A549 (cell line): ENCODE measurements around the gene DLGAP1. TPM values are rescaled to one million over a fixed set of nuclear protein-coding genes. Genes with fewer than 3 reads are reported as not detected.
"Not testable (repeated sequence)": the region's sequence is repeated elsewhere in the genome, so short reads cannot be mapped to it uniquely, and the experiment has no call there.

Experiments
- ATAC-seq, 2 experiments: fragments of 200-7000 bp in 1 of 2; fragments of >200 bp in 1 of 2; cut with Nextera tagmentation in 1 of 2; cut with Tn5 transposase in 1 of 2; 3 replicates each; pipeline versions ENCODE4 v1.8.0 to v1.9.1; 2018 to 2020; ENCODE audit warnings: mild to moderate bottlenecking in 1 of 2, moderate library complexity in 1 of 2
- CTCF ChIA-PET: fragments of 300-600 bp; sonication (Branson Sonifier 250); formaldehyde crosslinking; extraction: SDS; loops from one replicate; lab custom pipeline; 2021; ENCODE audit warnings: antibody characterized with exemption, inconsistent platforms; lab: Yijun Ruan, JAX
- POLR2A ChIA-PET: fragments of 350-600 bp; formaldehyde crosslinking; extraction: SDS; loops from one replicate; lab custom pipeline; 2021; ENCODE audit warnings: antibody characterized with exemption, inconsistent platforms; lab: Yijun Ruan, JAX
- DNase-seq, 2 experiments: peaks; one replicate each; pipeline versions ENCODE4 v3.0.0 to v3.0.0-alpha.2; 2011 to 2016; ENCODE audit warnings: low read depth in 1 of 2, low spot score in 1 of 2
- FAIRE-seq: peaks from 2 replicates; lab custom pipeline; 2011; peaks lifted over from hg19 to GRCh38; lab: Jason Lieb, UNC
- H3K27ac ChIP-seq, 2 experiments: fragments of >200 bp; sonication (Bioruptor Twin); formaldehyde crosslinking; 3 replicates each; pipeline ENCODE4 v1.5.1; 2016 to 2017
- H3K4me1 ChIP-seq: fragments of >200 bp; sonication (Bioruptor Twin); formaldehyde crosslinking; 3 replicates; pipeline ENCODE4 v1.6.1; 2016
- H3K4me2 ChIP-seq: fragments of >200 bp; sonication (Bioruptor Twin); formaldehyde crosslinking; 3 replicates; pipeline ENCODE4 v1.6.1; 2016
- H3K4me3 ChIP-seq: fragments of >200 bp; sonication (Bioruptor Twin); formaldehyde crosslinking; 3 replicates; pipeline ENCODE4 v1.5.1; 2016
- H3K9me3 ChIP-seq: fragments of >200 bp; sonication (Bioruptor Twin); formaldehyde crosslinking; 3 replicates; pipeline ENCODE4 v1.6.1; 2016
- BHLHE40 ChIP-seq: IDR thresholded peaks from 2 replicates; pipeline ENCODE4 v1.6.1; 2012; ENCODE audit warnings: low read depth, low read length, inconsistent platforms
- CBX8 ChIP-seq: fragments of 200-600 bp; sonication (generic); IDR thresholded peaks from 2 replicates; pipeline ENCODE4 v1.6.1; 2016
- CEBPB ChIP-seq, 2 experiments: fragments of >200 bp in 1 of 2; sonication (Bioruptor Twin) in 1 of 2; formaldehyde crosslinking in 1 of 2; IDR thresholded peaks; 2 replicates each; pipeline ENCODE4 v1.6.1; 2012 to 2016
- CHD2 ChIP-seq: fragments of 150-350 bp; IDR thresholded peaks from 2 replicates; pipeline ENCODE4 v1.6.1; 2014; ENCODE audit warnings: low read length; ENCODE audit not compliant: partially characterized antibody
- CHD4 ChIP-seq: fragments of 200-600 bp; sonication (generic); IDR thresholded peaks from 2 replicates; pipeline ENCODE4 v1.6.1; 2016; ENCODE audit warnings: antibody characterized with exemption, mild to moderate bottlenecking, borderline replicate concordance
- EP300 ChIP-seq, 2 experiments: fragments of >200 bp; sonication (Bioruptor Twin); formaldehyde crosslinking; IDR thresholded peaks; 2 replicates in 1 of 2; 3 replicates in 1 of 2; pipeline ENCODE4 v1.6.1; 2016 to 2017
- FOSB ChIP-seq: fragments of 250-450 bp; sonication (Bioruptor Pico); IDR thresholded peaks from 2 replicates; pipeline ENCODE4 v1.5.0; 2020; ENCODE audit warnings: mild to moderate bottlenecking, moderate library complexity
- FOSL2 ChIP-seq, 2 experiments: fragments of 450-650 bp in 1 of 2; fragments of >200 bp in 1 of 2; sonication (Bioruptor Twin) in 1 of 2; formaldehyde crosslinking; IDR thresholded peaks; 2 replicates each; pipeline versions ENCODE4 v1.5.0 to v1.6.1; 2016 to 2020; ENCODE audit warnings: mild to moderate bottlenecking in 1 of 2, moderate library complexity in 1 of 2
- FOXS1 ChIP-seq: fragments of 250-450 bp; sonication (Bioruptor Pico); IDR thresholded peaks from 2 replicates; pipeline ENCODE4 v1.5.0; 2020; ENCODE audit warnings: mild to moderate bottlenecking, moderate library complexity
- HOXA7 ChIP-seq: fragments of 250-450 bp; sonication (Bioruptor Pico); IDR thresholded peaks from 2 replicates; pipeline ENCODE4 v1.5.0; 2020; ENCODE audit warnings: mild to moderate bottlenecking, moderate library complexity
- HOXB13 ChIP-seq: fragments of 250-450 bp; sonication (Bioruptor Pico); IDR thresholded peaks from 2 replicates; pipeline ENCODE4 v1.5.0; 2020; ENCODE audit warnings: low read depth, mild to moderate bottlenecking, moderate library complexity
- HOXB5 ChIP-seq: fragments of 250-450 bp; sonication (Bioruptor Pico); IDR thresholded peaks from 2 replicates; pipeline ENCODE4 v1.5.0; 2020; ENCODE audit warnings: mild to moderate bottlenecking, moderate library complexity
- KDM5A ChIP-seq: fragments of 200-600 bp; sonication (generic); IDR thresholded peaks from 2 replicates; pipeline ENCODE4 v1.6.1; 2016; ENCODE audit warnings: antibody characterized with exemption, mild to moderate bottlenecking
- MAFK ChIP-seq: fragments of 450-650 bp; IDR thresholded peaks from 2 replicates; pipeline ENCODE4 v1.6.1; 2014; ENCODE audit not compliant: partially characterized antibody
- MYC ChIP-seq: IDR thresholded peaks from 2 replicates; pipeline ENCODE4 v1.6.1; 2012; ENCODE audit warnings: mild to moderate bottlenecking, inconsistent platforms, low read length, improper control_type of control experiment, borderline replicate concordance
- NFE2L2 ChIP-seq: fragments of 150-350 bp; conservative IDR thresholded peaks from 2 replicates; pipeline ENCODE4 v1.6.1; 2014; ENCODE audit warnings: low read length
- NR3C1 ChIP-seq: fragments of >200 bp; sonication (Bioruptor Twin); formaldehyde crosslinking; IDR thresholded peaks from 3 replicates; pipeline ENCODE4 v1.6.1; 2017
- POLR2A ChIP-seq: IDR thresholded peaks from 2 replicates; pipeline ENCODE4 v1.6.1; 2012; ENCODE audit warnings: mild to moderate bottlenecking, low read length
- POLR2AphosphoS2 ChIP-seq: conservative IDR thresholded peaks from 2 replicates; pipeline ENCODE4 v1.6.1; 2012; ENCODE audit warnings: low read length, improper control_type of control experiment, inconsistent platforms
- RCOR1 ChIP-seq: fragments of 150-350 bp; IDR thresholded peaks from 2 replicates; pipeline ENCODE4 v1.6.1; 2014; ENCODE audit warnings: antibody characterized with exemption, low read length, low read depth
- RNF2 ChIP-seq: fragments of 200-600 bp; sonication (generic); IDR thresholded peaks from 2 replicates; pipeline ENCODE4 v1.6.1; 2016; ENCODE audit warnings: low read depth, mild to moderate bottlenecking, antibody characterized with exemption, moderate library complexity, borderline replicate concordance
- SMC3 ChIP-seq: fragments of >200 bp; sonication (Bioruptor Twin); formaldehyde crosslinking; IDR thresholded peaks from 3 replicates; pipeline ENCODE4 v1.6.1; 2018; ENCODE audit warnings: inconsistent platforms
- SREBF2 ChIP-seq: fragments of 450-650 bp; IDR thresholded peaks from 2 replicates; pipeline ENCODE4 v1.6.1; 2014; ENCODE audit warnings: mild to moderate bottlenecking, moderate library complexity
- TFCP2L1 ChIP-seq: fragments of 250-450 bp; sonication (Bioruptor Pico); IDR thresholded peaks from 2 replicates; pipeline ENCODE4 v1.5.0; 2021; ENCODE audit warnings: mild to moderate bottlenecking
- ZSCAN20 ChIP-seq: fragments of 250-450 bp; sonication (Bioruptor Pico); IDR thresholded peaks from 2 replicates; pipeline ENCODE4 v1.8.0; 2022; ENCODE audit warnings: mild to moderate bottlenecking, moderate library complexity
- WGBS: methylation state at CpG from one replicate; pipeline ENCODE4 v1.1.6; 2017; ENCODE audit errors: missing lambda C conversion rate; 5-methylcytosine and 5-hydroxymethylcytosine counted together
- polyA plus RNA-seq, 4 experiments: library from polyadenylated mRNA; depleted of rRNA in 3 of 4; stranded (reverse); fragments of >200 nt; fragmentation: RNase III in 1 of 4; extraction: RNeasy Plus Mini Kit Qiagen cat#74134 plus additional on column Dnase treatment in 1 of 4; gene quantifications; 2 replicates in 3 of 4; 3 replicates in 1 of 4; pipeline ENCODE4 v1.2.3, GENCODE V29; 2011 to 2017
- TF ChIP-seq, protein P1 (sequence below): fragments of 150-350 bp; IDR thresholded peaks from 2 replicates; pipeline ENCODE4 v1.6.1; 2014; ENCODE audit warnings: low read depth, mild to moderate bottlenecking, low read length
- TF ChIP-seq, protein P2 (sequence below): IDR thresholded peaks from 2 replicates; pipeline ENCODE4 v1.6.1; 2012; ENCODE audit warnings: low read depth, borderline replicate concordance
- TF ChIP-seq, protein P3 (sequence below): fragments of >200 bp; sonication (Bioruptor Twin); formaldehyde crosslinking; IDR thresholded peaks from 3 replicates; pipeline ENCODE4 v1.5.1; 2016
- TF ChIP-seq, protein P4 (sequence below): fragments of >200 bp; sonication (Bioruptor Twin); formaldehyde crosslinking; IDR thresholded peaks from 2 replicates; pipeline ENCODE4 v1.6.1; 2016

DLGAP1 gene
- polyA plus RNA-seq, 2 of the 4 experiments (the other 2 are of a cell fraction) = 0.04 to 0.12 TPM

DNA sequence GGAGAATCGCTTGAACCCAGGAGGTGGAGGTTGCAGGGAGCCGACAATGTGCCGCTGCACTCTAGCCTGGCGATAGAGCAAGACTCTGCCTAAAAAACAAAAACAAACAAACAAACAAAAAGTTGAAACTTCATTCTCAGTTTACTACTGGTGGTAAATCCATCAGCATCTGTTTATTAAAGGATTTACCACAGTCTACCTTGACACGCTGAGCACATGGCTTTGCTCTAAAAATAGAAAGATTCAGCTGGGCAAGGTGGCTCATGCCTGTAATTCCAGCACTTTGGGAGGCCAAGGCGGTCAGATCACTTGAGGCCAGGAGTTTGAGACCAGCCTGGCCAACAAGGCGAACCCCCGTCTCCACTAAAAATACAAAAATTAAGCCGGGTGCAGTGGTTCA, 803.8 kb downstream of the DLGAP1 start:
- Histone ChIP-seq H3K27ac (peak overlapping the region; percentile 99 to 100), H3K4me2 (no peak overlapping the region), H3K4me3 (no peak overlapping the region), H3K9me3 (0 out of 3 replicates have a peak, but pooled peaks cover 2% of the 10 kb centered on the region), H3K4me1 (peaks cover 63% of the 10 kb centered on the region)
- ChIA-PET CTCF (interaction anchor here (1.7 to 8.6 kb wide), 3 partner anchors 15 to 66 kb away, joined by 6 to 61 read pairs (median 12); no protein-coding TSS in a partner anchor), POLR2A (interaction anchor here (2.9 to 5.8 kb wide), 5 partner anchors 14 to 56 kb away, joined by 35 to 77 read pairs (median 58); no protein-coding TSS in a partner anchor)
- no peak for TF ChIP-seq RCOR1
- 0 out of 2 replicates have a peak, but pooled peaks have one; percentile 34 for TF ChIP-seq TFCP2L1 (CRISPR knock-in tag)
- ATAC-seq (no peak), FAIRE-seq (no peak), DNase-seq (no peak)
- WGBS = 81% methylated on average over 8 of the region's 9 CpGs

DNA sequence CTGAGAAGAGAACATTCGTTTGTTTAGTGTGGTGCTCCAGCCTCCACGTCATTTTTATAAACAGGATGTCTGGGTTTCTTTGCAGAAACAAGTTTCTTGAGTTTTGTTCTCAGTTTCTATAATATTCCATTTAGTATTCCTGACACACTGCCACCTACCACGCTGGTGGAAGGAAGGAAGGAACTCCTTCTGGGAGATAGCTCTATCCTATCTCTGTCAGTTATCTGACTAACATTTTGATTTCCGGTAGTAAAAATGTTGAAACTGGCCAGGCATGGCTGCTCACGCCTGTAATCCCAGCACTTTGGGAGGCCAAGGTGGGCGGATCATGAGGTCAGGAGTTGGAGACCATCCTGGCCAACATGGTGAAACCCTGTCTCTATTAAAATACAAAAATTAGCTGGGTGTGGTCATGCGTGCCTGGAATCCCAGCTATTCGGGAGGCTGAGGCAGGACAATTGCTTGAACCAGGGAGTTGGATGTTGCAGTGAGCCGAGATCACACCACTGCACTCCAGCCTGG, 804.5 kb downstream of the DLGAP1 start:
- POLR2A ChIA-PET = interaction anchor here (1.2 to 5.8 kb wide), 9 partner anchors 11 to 203 kb away, joined by 3 to 63 read pairs (median 29); no protein-coding TSS in a partner anchor
- not testable (repeated sequence) for FAIRE-seq, H3K4me3 ChIP-seq, H3K9me3 ChIP-seq
- CTCF ChIA-PET = interaction anchor here (1.0 to 8.6 kb wide), 4 partner anchors 15 to 26 kb away, joined by 3 to 61 read pairs (median 8); no protein-coding TSS in a partner anchor
- DNase-seq (peak in 1 of 2 experiments; percentile 58), ATAC-seq (peak in 1 of 2 experiments; percentile 15; a peak in 3 of 6 replicates)
- TF ChIP-seq HOXA7 (CRISPR knock-in tag) (0 out of 2 replicates have a peak, but pooled peaks have one; percentile 12), HOXB13 (0 out of 2 replicates have a peak, but pooled peaks have one; percentile 24), EP300 (IDR thresholded peaks at IDR 0.05) (peak in 1 of 2 experiments; percentile 35; a peak in 1 of 5 replicates), ZSCAN20 (peak; percentile 63; the same call in 1 of the 2 replicates), HOXB5 (CRISPR knock-in tag) (0 out of 2 replicates have a peak, but pooled peaks have one; percentile 62)
- 12% methylated on average over 9 of the region's 9 CpGs for whole genome bisulfite sequencing
- H3K4me1 ChIP-seq = peaks cover 65% of the 10 kb centered on the region
- peak overlapping the region; percentile 99 to 100 for H3K27ac ChIP-seq
- peak overlapping the region; percentile 69 for H3K4me2 ChIP-seq

DNA sequence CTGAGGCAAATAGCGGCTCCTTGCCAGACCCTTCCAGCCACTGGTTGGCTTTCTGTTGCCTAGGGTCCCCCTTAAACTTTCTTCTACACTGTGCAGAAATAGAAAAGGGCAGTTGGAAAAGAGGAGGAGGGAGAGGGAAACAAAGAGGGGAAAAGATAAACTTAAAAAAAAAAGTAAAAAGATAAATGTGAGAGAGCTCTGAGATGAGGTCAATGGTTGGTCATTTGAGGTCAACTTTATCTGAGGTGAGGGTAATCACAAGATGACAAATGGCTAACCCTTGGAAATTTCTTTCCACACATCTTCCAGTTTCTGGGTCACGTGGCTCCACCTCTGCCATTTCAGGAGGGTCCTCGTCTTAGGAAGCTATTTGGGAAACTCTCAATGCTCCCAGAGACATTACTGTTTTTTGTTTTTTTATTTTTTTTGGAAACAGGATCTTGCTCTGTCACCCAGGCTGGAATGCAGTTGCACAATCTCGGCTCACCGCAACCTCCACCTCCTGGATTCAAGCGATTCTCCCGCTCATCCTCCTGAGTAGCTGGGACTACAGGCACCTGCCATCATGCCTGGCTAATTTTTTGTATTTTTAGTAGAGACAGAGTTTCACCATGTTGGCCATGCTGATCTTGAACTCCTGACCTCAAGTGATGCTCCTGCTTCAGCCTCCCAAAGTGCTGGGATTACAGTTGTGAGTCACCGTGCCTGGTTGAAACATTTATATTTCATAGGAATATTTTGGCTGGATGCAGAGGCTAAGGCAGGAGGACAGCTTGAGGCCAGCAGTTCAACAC, 805.3 kb downstream of the DLGAP1 start:
- Histone ChIP-seq H3K27ac (peak overlapping the region; percentile 99 to 100), H3K4me2 (peak overlapping the region; percentile 69), H3K9me3 (0 out of 3 replicates have a peak, but pooled peaks cover 2% of the 10 kb centered on the region), H3K4me1 (peaks cover 65% of the 10 kb centered on the region), H3K4me3 (no peak overlapping the region)
- 1% methylated on average over 8 of the region's 8 CpGs for WGBS
- CTCF ChIA-PET = interaction anchor here (1.0 to 8.6 kb wide), 7 partner anchors 11 to 26 kb away, joined by 3 to 61 read pairs (median 5); no protein-coding TSS in a partner anchor
- DNase-seq = peak; percentile 51 to 92
- POLR2A ChIA-PET = interaction anchor here (0.8 to 5.8 kb wide), 10 partner anchors 10 to 202 kb away, joined by 3 to 63 read pairs (median 8); no protein-coding TSS in a partner anchor
- FAIRE-seq = no peak
- ATAC-seq = peak; percentile 54 to 56; a peak in 5 of 6 replicates
- no peak for TF ChIP-seq POLR2A
- TF ChIP-seq, protein P1, sequence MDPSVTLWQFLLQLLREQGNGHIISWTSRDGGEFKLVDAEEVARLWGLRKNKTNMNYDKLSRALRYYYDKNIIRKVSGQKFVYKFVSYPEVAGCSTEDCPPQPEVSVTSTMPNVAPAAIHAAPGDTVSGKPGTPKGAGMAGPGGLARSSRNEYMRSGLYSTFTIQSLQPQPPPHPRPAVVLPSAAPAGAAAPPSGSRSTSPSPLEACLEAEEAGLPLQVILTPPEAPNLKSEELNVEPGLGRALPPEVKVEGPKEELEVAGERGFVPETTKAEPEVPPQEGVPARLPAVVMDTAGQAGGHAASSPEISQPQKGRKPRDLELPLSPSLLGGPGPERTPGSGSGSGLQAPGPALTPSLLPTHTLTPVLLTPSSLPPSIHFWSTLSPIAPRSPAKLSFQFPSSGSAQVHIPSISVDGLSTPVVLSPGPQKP = no peak
- no peak for TF ChIP-seq MYC
- no peak for TF ChIP-seq CHD4
- TF ChIP-seq MAFK = peak; percentile 18
- TF ChIP-seq, protein P2, sequence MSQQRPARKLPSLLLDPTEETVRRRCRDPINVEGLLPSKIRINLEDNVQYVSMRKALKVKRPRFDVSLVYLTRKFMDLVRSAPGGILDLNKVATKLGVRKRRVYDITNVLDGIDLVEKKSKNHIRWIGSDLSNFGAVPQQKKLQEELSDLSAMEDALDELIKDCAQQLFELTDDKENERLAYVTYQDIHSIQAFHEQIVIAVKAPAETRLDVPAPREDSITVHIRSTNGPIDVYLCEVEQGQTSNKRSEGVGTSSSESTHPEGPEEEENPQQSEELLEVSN = peak; percentile 46; the same call in 1 of the 2 replicates
- peak; percentile 51 for TF ChIP-seq FOSL2 (IDR thresholded peaks at IDR 0.05)
- peak; percentile 64 for TF ChIP-seq FOSL2 (CRISPR knock-in tag; IDR thresholded peaks at IDR 0.05)
- TF ChIP-seq NR3C1 = no peak
- TF ChIP-seq, protein P3, sequence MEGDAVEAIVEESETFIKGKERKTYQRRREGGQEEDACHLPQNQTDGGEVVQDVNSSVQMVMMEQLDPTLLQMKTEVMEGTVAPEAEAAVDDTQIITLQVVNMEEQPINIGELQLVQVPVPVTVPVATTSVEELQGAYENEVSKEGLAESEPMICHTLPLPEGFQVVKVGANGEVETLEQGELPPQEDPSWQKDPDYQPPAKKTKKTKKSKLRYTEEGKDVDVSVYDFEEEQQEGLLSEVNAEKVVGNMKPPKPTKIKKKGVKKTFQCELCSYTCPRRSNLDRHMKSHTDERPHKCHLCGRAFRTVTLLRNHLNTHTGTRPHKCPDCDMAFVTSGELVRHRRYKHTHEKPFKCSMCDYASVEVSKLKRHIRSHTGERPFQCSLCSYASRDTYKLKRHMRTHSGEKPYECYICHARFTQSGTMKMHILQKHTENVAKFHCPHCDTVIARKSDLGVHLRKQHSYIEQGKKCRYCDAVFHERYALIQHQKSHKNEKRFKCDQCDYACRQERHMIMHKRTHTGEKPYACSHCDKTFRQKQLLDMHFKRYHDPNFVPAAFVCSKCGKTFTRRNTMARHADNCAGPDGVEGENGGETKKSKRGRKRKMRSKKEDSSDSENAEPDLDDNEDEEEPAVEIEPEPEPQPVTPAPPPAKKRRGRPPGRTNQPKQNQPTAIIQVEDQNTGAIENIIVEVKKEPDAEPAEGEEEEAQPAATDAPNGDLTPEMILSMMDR = no peak
- TF ChIP-seq KDM5A = no peak
- TF ChIP-seq FOXS1 (CRISPR knock-in tag) = no peak
- TF ChIP-seq POLR2AphosphoS2 = no peak
- no peak for TF ChIP-seq RNF2
- peak; percentile 95 to 99 for TF ChIP-seq CEBPB (IDR thresholded peaks at IDR 0.05)
- no peak for TF ChIP-seq FOSB
- no peak for TF ChIP-seq SREBF2
- TF ChIP-seq, protein P4, sequence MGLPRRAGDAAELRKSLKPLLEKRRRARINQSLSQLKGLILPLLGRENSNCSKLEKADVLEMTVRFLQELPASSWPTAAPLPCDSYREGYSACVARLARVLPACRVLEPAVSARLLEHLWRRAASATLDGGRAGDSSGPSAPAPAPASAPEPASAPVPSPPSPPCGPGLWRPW = peak; percentile 66; the same call in 1 of the 2 replicates
- TF ChIP-seq CHD2 = no peak
- peak; percentile 88; the same call in 1 of the 2 replicates for TF ChIP-seq HOXB13
- TF ChIP-seq NFE2L2 = no peak
- no peak for TF ChIP-seq SMC3
- no peak for TF ChIP-seq CBX8
- TF ChIP-seq BHLHE40 = no peak
